ENCODE results near the gene PMIS2. TPM values are rescaled to one million over a fixed set of nuclear protein-coding genes. Genes with fewer than 3 reads are reported as not detected.

PMIS2 gene
- total and polyA plus RNA-seq, 2 of the 8 experiments (the other 6 are each of a cell fraction or from before 2014, with no cell fraction given), result not detected

- TF ChIP-seq POLR2A (IDR thresholded peaks at IDR 0.05; ENCODE audit: control extremely low read depth in 1 of 2, low read depth in 2 of 2, low read length in 2 of 2) (peak in 1 of 2 experiments; percentile 88; a peak in 2 of 3 replicates), HDAC2 (IDR thresholded peaks at IDR 0.05; ENCODE audit: borderline replicate concordance in 1 of 2, low read depth in 2 of 2, low read length in 2 of 2) (peak in 1 of 2 experiments; percentile 40; a peak in 1 of 4 replicates), NANOG (IDR thresholded peaks at IDR 0.05; ENCODE audit: insufficient read depth, low read depth, low read length, poor library complexity, severe bottlenecking) (no peak), RFX5 (IDR thresholded peaks at IDR 0.05; ENCODE audit: borderline replicate concordance, low read depth, low read length) (peak; percentile 25; the same call in 1 of the 2 replicates), RNF2 (IDR thresholded peaks at IDR 0.05; ENCODE audit: borderline replicate concordance, low read depth, low read length, missing control alignments, poor library complexity, severe bottlenecking) (no peak), RXRA (IDR thresholded peaks at IDR 0.05; ENCODE audit: insufficient read depth, low read depth, low read length) (no peak), YY1 (IDR thresholded peaks at IDR 0.05; ENCODE audit: low read depth, low read length) (no peak), HDAC6 (IDR thresholded peaks at IDR 0.05; ENCODE audit: low read depth, low read length) (no peak), BRCA1 (IDR thresholded peaks at IDR 0.05; ENCODE audit: low read depth, low read length) (peak; percentile 4; the same call in 1 of the 2 replicates), POLR2AphosphoS5 (IDR thresholded peaks at IDR 0.05; ENCODE audit: low read depth, low read length) (peak; percentile 56; the same call in 1 of the 2 replicates), NRF1 (IDR thresholded peaks at IDR 0.05; ENCODE audit: low read depth, low read length) (no peak), ASH2L (IDR thresholded peaks at IDR 0.05; ENCODE audit: low read length) (peak; percentile 53), CHD2 (IDR thresholded peaks at IDR 0.05; ENCODE audit: low read length) (no peak), SAP30 (IDR thresholded peaks at IDR 0.05; ENCODE audit: insufficient read depth, insufficient replicate concordance, low read length) (no peak), TBP (IDR thresholded peaks at IDR 0.05; ENCODE audit: low read depth, low read length) (peak; percentile 79; the same call in 1 of the 2 replicates), KDM1A (IDR thresholded peaks at IDR 0.05; ENCODE audit: borderline replicate concordance, low read length) (no peak), ZNF274 (IDR thresholded peaks at IDR 0.05; ENCODE audit: borderline replicate concordance, extremely low read depth, low read length) (no peak), FOSL1 (IDR thresholded peaks at IDR 0.05; ENCODE audit: insufficient read depth, low read depth, low read length) (no peak), CREB1 (IDR thresholded peaks at IDR 0.05) (peak; percentile 97), CHD1 (IDR thresholded peaks at IDR 0.05; ENCODE audit: low read depth, low read length) (no peak), CBX5 (IDR thresholded peaks at IDR 0.05; ENCODE audit: low read depth, low read length) (no peak), POU5F1 (IDR thresholded peaks at IDR 0.05; ENCODE audit: low read depth, low read length) (no peak), RBBP5 (IDR thresholded peaks at IDR 0.05; ENCODE audit: borderline replicate concordance, low read depth, low read length) (no peak), TAF7 (optimal IDR thresholded peaks at IDR 0.05; ENCODE audit: borderline replicate concordance, low read depth, low read length) (peak; percentile 16)
Measured at GRCh38 chr19:35545001-35545854, 40.7 kb upstream of the PMIS2 start, which contains the start of gene TMEM147 (continued).
